Activated CD4-positive, alpha-beta T cell treated with anti-CD3 and anti-CD28 coated beads for 36 hours (primary cell): ENCODE results near the gene MAP1B. TPM values are rescaled to one million over a fixed set of nuclear protein-coding genes. Genes with fewer than 3 reads are reported as not detected.
"Not testable (repeated sequence)": the region's sequence is repeated elsewhere in the genome, so short reads cannot be mapped to it uniquely, and the experiment has no call there.

Experiments used
- ATAC-seq: fragments of 200-7000 bp; cut with Tn5 transposase; one replicate; pipeline ENCODE4 v1.10.0; 2021; ENCODE audit warnings: mild to moderate bottlenecking, moderate library complexity
- CTCF ChIA-PET: fragments of 350-600 bp; sonication (Branson Sonifier 250); formaldehyde crosslinking; loops from one replicate; lab custom pipeline; 2021; ENCODE audit warnings: antibody characterized with exemption; lab: Charles Lee
- POLR2A ChIA-PET: fragments of 350-600 bp; sonication (Branson Sonifier 250); formaldehyde crosslinking; loops from one replicate; lab custom pipeline; 2021; ENCODE audit warnings: antibody characterized with exemption, inconsistent platforms; lab: Charles Lee
- DNase-seq: peaks from one replicate; pipeline ENCODE4 v3.0.0-alpha.2; 2020
- H3K27ac Mint-ChIP-seq: one replicate; pipeline ENCODE4 v1.8.0; 2021; ENCODE audit warnings: mixed read lengths
- H3K27me3 Mint-ChIP-seq: one replicate; pipeline ENCODE4 v1.8.0; 2021; ENCODE audit warnings: mixed read lengths
- H3K36me3 Mint-ChIP-seq: one replicate; pipeline ENCODE4 v1.8.0; 2021; ENCODE audit warnings: low read depth, mixed read lengths
- H3K4me1 Mint-ChIP-seq: one replicate; pipeline ENCODE4 v1.8.0; 2021; ENCODE audit warnings: mixed read lengths
- H3K4me3 Mint-ChIP-seq: one replicate; pipeline ENCODE4 v1.8.0; 2021; ENCODE audit warnings: mild to moderate bottlenecking, moderate library complexity, mixed read lengths
- H3K9me3 Mint-ChIP-seq: one replicate; pipeline ENCODE4 v1.8.0; 2021; ENCODE audit warnings: low read depth, mixed read lengths
- intact Hi-C, 2 experiments: fragments of 100-400 bp; cut with DNase I in 1 of 2; cut with micrococcal nuclease in 1 of 2; formaldehyde crosslinking; loops; one replicate each; pipeline versions ENCODE4 v1.14.2 to v1.15.1; 2022 to 2024; cut with DNase I, micrococcal nuclease
- total RNA-seq, 2 experiments: library from RNA; stranded (reverse); gene quantifications; one replicate each; pipeline ENCODE4 v1.2.3, GENCODE V29; 2021

Gene MAP1B
- total RNA-seq, 2 experiments from 2014 or later: 0.16 to 0.26 TPM

DNA sequence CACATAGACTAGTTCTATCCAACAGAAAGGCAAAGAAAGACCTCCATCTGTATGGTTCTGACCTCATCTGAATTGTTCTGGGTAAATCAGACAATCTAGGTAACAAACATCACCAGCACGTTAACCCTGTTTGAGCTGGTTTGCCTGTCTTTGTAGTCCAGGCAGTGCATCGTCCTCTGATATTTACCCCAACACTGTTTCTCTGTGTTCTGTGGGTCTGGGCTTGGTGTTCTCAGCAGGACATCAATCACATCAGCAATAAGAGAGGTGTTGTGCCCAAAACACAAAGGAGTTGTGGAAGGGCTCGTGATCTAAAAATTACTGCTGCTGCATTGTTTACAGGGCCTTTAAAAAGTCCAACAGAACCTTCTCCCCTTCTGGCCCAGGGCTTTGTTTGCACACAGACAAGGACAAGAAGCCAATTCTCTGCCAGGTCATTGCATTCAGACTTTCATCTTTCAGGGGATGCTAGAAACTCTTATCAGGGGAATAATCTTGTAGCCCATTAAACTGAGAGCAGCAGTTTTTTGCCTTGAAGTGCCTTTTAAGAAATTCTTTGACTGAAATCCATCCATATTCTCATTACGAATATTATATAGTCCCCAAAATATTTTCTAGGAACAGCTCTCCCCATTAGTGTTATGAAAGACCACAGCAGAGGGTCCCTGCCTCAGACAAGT is 30.5 kb upstream of the MAP1B start:
- ATAC-seq: no peak
- no peaks in the 10 kb centered on the region for H3K9me3 Mint-ChIP-seq
- intact Hi-C loops: no loop called here
- CTCF ChIA-PET: no interaction called here
- no peak overlapping the region for H3K27ac Mint-ChIP-seq
- H3K4me1 Mint-ChIP-seq: no peaks in the 10 kb centered on the region
- no peak overlapping the region for H3K4me3 Mint-ChIP-seq
- DNase-seq: no peak
- peaks cover 20% of the 10 kb centered on the region for H3K27me3 Mint-ChIP-seq
- H3K36me3 Mint-ChIP-seq: no peaks in the 10 kb centered on the region
- POLR2A ChIA-PET: no interaction called here

DNA sequence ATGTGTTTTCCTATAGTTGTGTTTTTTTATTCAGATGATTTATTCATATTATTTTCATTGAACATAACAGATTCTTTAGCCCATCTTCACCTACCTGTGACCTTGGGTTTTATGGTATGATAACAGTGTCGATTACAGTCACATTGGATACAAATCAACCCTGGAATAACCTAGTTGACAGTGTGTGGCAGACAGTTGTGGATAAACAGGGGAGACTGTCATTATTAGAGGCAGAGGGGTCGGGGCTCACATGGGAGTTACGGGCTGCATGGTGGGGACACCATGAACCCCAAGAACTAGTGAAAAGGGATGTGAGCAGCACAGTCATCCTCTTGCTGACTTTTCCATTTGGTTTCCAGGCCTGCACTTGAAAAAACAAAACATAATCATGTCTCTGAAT is 29.9 kb upstream of the MAP1B start:
- DNase-seq: no peak
- intact Hi-C loops: no loop called here
- POLR2A ChIA-PET: no interaction called here
- CTCF ChIA-PET: no interaction called here
- H3K4me3 Mint-ChIP-seq: no peak overlapping the region
- no peak overlapping the region for H3K27ac Mint-ChIP-seq
- no peaks in the 10 kb centered on the region for H3K4me1 Mint-ChIP-seq
- H3K9me3 Mint-ChIP-seq: no peaks in the 10 kb centered on the region
- no peak for ATAC-seq
- no peaks in the 10 kb centered on the region for H3K36me3 Mint-ChIP-seq
- H3K27me3 Mint-ChIP-seq: peaks cover 26% of the 10 kb centered on the region

DNA sequence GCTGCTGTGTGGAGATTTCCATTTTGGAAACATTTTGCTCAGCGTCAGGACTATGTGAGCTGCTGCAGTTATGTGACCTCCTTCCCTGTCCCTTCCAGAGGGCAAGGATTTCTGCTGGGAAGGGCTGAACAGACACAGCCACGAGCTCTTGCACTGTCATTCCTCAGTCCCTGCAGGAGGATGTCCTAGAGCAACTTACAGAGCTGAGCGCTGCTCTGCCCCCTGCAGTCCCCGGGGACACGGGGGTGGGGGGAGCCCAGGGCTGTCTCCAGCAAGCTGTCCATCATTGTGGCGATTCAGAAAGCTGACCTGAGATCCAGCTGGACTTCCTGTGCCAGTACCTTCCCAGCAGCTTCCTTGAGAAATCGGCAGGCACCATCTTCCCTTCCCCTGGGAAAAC is 28.0 kb upstream of the MAP1B start:
- H3K36me3 Mint-ChIP-seq: no peaks in the 10 kb centered on the region
- H3K27ac Mint-ChIP-seq: no peak overlapping the region
- intact Hi-C loops: no loop called here
- peaks cover 36% of the 10 kb centered on the region for H3K27me3 Mint-ChIP-seq
- no peaks in the 10 kb centered on the region for H3K4me1 Mint-ChIP-seq
- ChIA-PET POLR2A (no interaction called here), CTCF (no interaction called here)
- DNase-seq (no peak), ATAC-seq (no peak)
- H3K4me3 Mint-ChIP-seq: no peak overlapping the region
- H3K9me3 Mint-ChIP-seq: no peaks in the 10 kb centered on the region

DNA sequence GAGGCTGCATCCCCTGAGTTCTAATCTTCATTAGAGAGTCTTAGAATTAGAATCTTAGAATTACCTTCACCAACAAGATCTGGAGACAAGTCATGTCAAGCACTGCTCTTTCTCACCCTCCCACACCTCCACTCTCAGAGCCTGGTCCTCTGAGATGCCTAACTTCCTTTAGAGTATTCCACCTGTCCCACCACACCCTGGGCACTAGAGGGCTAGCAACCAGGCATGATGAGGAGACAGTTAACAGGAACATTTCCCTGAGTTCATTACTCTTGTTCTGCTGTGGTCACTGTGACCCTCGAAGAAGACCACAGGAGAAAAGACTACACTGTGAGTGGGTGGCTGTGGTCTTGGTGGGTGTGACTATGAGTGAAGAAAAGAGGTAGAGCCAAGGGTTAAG is 25.2 kb upstream of the MAP1B start:
- ChIA-PET POLR2A (no interaction called here), CTCF (interaction anchor here (0.7 kb wide), 1 partner anchor 20 kb away, joined by 5 read pairs; no protein-coding TSS in a partner anchor)

DNA sequence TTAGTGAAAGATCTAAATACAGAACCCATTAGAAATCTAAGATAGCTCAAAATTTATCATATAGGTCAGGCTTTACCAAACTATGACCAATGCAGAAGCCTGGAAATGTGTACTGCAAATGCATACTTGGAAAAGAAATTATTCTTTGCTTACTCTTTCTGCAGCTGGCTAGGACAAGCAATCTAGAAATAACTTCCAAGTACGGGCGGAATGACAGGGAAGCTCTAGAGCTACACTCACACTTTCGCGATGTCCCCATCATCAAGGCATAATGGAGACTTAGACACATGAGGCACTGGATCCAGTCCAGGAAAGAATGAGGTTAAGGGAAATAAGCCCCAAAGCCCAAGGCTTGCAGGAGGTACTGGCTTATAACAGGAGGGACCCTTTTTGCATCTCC is 22.4 kb upstream of the MAP1B start:
- no peak overlapping the region for H3K4me3 Mint-ChIP-seq
- peaks cover 38% of the 10 kb centered on the region for H3K27me3 Mint-ChIP-seq
- POLR2A ChIA-PET: no interaction called here

More for the DNA sequence above, 25.2 kb upstream of the MAP1B start:
- DNase-seq: no peak
- H3K36me3 Mint-ChIP-seq: no peaks in the 10 kb centered on the region
- H3K27me3 Mint-ChIP-seq: peaks cover 41% of the 10 kb centered on the region
- H3K4me3 Mint-ChIP-seq: no peak overlapping the region
- no peaks in the 10 kb centered on the region for H3K9me3 Mint-ChIP-seq
- ATAC-seq: no peak
- H3K27ac Mint-ChIP-seq: no peak overlapping the region
- intact Hi-C loops: no loop called here
- no peaks in the 10 kb centered on the region for H3K4me1 Mint-ChIP-seq

DNA sequence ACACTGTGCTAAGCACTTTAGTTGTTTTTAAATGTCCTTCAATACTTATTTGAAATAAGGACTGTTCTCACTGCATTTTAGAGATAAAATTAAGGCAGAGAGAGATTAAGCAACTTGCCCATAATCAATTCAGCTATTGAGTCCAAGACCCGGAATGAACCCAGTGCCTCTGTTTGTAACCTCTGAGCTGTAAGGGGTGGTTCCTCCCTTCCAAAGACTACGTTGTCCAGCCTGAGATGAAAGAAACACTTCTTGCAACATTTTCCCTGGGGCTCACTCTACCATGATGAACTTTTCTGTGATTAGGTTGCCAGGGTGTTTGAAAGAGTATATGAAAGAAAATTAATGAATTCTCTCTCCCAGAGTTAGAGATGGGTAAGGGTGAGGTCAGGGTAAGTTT is 22.0 kb upstream of the MAP1B start:
- POLR2A ChIA-PET: interaction anchor here (0.6 kb wide), 1 partner anchor 267 kb away, joined by 3 read pairs; no protein-coding TSS in a partner anchor
- ATAC-seq (no peak), DNase-seq (no peak)
- CTCF ChIA-PET: interaction anchor here (0.7 kb wide), 1 partner anchor 38 kb away, joined by 3 read pairs; no protein-coding TSS in a partner anchor
- Mint-ChIP-seq H3K36me3 (no peaks in the 10 kb centered on the region), H3K9me3 (no peaks in the 10 kb centered on the region), H3K27ac (no peak overlapping the region), H3K4me3 (no peak overlapping the region), H3K27me3 (peaks cover 36% of the 10 kb centered on the region), H3K4me1 (no peaks in the 10 kb centered on the region)
- intact Hi-C loops: no loop called here

More for the DNA sequence above, 22.4 kb upstream of the MAP1B start:
- no peaks in the 10 kb centered on the region for H3K9me3 Mint-ChIP-seq
- H3K4me1 Mint-ChIP-seq: no peaks in the 10 kb centered on the region
- CTCF ChIA-PET: interaction anchor here (0.7 to 0.8 kb wide), 2 partner anchors 22 to 38 kb away, joined by 3 read pairs; no protein-coding TSS in a partner anchor
- no peak overlapping the region for H3K27ac Mint-ChIP-seq
- H3K36me3 Mint-ChIP-seq: no peaks in the 10 kb centered on the region
- intact Hi-C loops: no loop called here
- ATAC-seq (no peak), DNase-seq (no peak)

DNA sequence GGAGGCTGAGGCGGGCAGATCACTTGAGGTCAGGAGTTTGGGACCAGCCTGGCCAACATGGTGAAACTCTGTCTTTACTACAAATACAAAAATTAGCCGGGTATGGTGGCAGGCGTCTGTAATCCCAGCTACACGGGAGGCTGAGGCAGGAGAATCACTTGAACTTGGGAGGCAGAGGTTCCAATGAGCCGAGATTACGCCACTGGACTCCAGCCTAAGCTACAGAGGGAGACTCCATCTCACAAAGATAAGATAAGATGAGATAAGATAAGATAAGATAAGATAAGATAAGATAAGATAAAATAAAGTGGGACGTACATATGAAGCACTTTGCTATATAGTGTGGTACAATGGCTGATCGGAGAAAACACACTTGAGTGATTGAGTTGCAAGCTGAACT is 17.6 kb upstream of the MAP1B start:
- H3K4me3 Mint-ChIP-seq, H3K36me3 Mint-ChIP-seq, CTCF ChIA-PET, intact Hi-C loops, POLR2A ChIA-PET, ATAC-seq, H3K4me1 Mint-ChIP-seq, H3K27ac Mint-ChIP-seq, DNase-seq, H3K9me3 Mint-ChIP-seq: not testable (repeated sequence)
- H3K27me3 Mint-ChIP-seq: peaks cover 23% of the 10 kb centered on the region

DNA sequence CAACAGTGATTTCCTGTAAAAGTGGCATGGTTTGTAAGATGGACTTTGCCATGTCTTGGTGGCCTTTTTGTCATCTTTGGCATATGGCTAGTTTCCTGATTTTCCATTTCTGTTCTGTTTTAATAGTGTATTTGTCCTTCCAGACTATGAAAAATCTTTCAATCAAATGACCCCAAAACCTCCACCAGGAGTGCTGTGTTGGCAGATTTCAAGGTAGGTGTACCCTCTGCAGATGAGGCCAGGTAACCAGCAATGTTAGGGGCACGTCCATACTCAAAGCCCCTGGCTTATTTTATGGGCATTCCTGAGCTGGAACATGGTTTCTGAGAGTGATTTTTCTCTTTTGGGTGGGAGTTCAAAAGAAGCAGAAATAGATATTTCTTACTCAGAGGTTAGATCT is 15.2 kb upstream of the MAP1B start:
- H3K27me3 Mint-ChIP-seq: peaks cover 29% of the 10 kb centered on the region
- CTCF ChIA-PET: no interaction called here
- no peak overlapping the region for H3K27ac Mint-ChIP-seq
- H3K36me3 Mint-ChIP-seq: no peaks in the 10 kb centered on the region
- intact Hi-C loops: no loop called here
- H3K4me1 Mint-ChIP-seq: peaks cover 6% of the 10 kb centered on the region
- POLR2A ChIA-PET: no interaction called here
- ATAC-seq (no peak), DNase-seq (no peak)
- H3K4me3 Mint-ChIP-seq: no peak overlapping the region
- H3K9me3 Mint-ChIP-seq: no peaks in the 10 kb centered on the region

DNA sequence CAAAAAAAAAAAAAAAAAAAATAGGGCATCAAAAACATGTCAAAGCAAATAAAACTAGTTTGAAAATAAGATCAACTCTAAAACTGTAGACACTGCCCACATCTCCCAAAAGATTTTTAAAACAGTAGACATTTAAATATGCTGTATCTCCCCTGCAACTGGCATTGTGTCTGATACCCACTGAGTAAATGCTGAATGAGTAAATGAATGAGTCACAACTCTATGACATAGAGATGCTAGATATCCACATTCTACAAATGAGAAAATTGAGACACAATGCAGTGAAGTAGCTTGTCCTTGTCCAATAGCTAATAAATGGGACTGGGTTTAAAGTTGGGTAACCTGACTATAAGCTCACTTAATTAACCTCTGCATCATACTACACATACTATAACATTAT is 14.1 kb upstream of the MAP1B start:
- intact Hi-C loops: no loop called here
- no peak for DNase-seq
- Mint-ChIP-seq H3K27me3 (peaks cover 34% of the 10 kb centered on the region), H3K27ac (no peak overlapping the region), H3K4me1 (peaks cover 6% of the 10 kb centered on the region), H3K9me3 (no peaks in the 10 kb centered on the region), H3K36me3 (no peaks in the 10 kb centered on the region), H3K4me3 (no peak overlapping the region)
- CTCF ChIA-PET: no interaction called here
- POLR2A ChIA-PET: no interaction called here
- peak; percentile 60 for ATAC-seq

DNA sequence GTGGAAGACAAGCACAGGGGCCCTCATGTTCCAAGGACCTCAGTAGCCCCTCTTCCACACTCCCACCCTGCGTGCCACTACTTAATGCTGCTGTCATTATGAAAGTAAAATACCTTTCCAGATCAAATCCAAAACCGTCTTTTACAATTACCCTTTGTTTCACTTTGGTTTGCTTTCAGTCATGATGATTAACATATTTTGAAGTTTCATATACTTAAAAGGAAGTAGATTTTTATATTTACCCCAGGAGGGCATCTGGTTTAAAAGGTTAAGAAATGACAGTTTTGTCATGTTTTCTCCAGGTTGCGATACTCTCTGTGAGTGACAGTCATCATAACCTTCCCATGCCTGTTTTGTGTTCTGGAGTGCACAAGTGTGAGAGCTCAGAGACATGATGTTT is 13.5 kb upstream of the MAP1B start:
- Mint-ChIP-seq H3K9me3 (no peaks in the 10 kb centered on the region), H3K27ac (no peak overlapping the region), H3K4me1 (peaks cover 6% of the 10 kb centered on the region), H3K4me3 (no peak overlapping the region), H3K27me3 (peaks cover 30% of the 10 kb centered on the region), H3K36me3 (no peaks in the 10 kb centered on the region)
- ChIA-PET CTCF (no interaction called here), POLR2A (no interaction called here)
- ATAC-seq (peak; percentile 47), DNase-seq (no peak)
- intact Hi-C loops: no loop called here

DNA sequence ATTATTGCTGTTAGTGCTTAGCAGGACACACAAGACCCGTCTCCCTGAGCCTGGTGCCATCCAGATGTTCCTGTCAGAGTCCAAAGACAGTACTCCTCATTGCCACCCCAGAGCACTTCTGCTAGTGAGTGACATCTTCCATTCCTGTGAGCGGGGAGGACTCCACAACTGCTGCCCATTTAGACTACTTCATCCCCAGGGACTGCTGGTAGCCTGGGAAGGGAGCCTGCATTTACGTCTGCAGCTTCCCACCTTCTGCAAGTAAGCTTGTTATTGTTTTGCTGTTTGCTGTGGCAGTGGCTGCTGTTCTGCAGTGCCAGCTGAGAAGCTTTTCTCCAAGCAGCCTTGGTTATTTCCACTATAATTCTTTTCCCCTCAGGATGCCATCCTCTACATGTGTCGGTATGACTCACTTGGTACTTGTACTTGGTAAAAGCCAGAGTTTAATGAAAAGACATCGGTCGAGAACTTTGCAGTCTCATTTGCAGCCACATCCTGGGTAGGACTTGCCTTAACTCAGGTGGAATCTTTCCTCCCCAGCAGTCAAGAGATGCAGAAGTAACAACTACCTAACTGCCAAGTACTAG is 10.6 kb upstream of the MAP1B start:
- DNase-seq: no peak
- Mint-ChIP-seq H3K4me3 (no peak overlapping the region), H3K36me3 (no peaks in the 10 kb centered on the region), H3K27me3 (peaks cover 40% of the 10 kb centered on the region), H3K9me3 (no peaks in the 10 kb centered on the region), H3K4me1 (peaks cover 6% of the 10 kb centered on the region), H3K27ac (no peak overlapping the region)
- ChIA-PET CTCF (no interaction called here), POLR2A (no interaction called here)
- intact Hi-C loops: no loop called here
- no peak for ATAC-seq

DNA sequence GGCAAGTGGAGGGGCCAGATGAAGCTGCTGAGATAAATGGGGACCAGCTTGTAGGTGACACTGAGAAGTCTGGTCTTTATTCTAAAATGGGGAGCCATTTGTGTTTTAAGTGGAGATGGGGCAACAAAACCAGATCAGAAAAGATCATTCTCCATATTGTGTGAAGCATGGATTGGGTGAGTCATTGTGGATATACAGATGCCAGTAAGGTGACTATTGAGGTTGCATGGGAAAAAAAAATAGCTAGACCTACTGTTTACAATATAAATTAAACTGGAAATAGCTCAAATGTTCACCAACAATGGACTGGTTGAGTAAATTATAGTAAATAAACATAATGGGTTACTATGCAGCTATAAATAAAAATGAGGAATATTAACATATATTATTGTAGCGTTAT is 5.4 kb upstream of the MAP1B start:
- ATAC-seq (no peak), DNase-seq (no peak)
- no peak overlapping the region for H3K4me3 Mint-ChIP-seq
- peaks cover 2% of the 10 kb centered on the region for H3K4me1 Mint-ChIP-seq
- no peaks in the 10 kb centered on the region for H3K36me3 Mint-ChIP-seq
- no peaks in the 10 kb centered on the region for H3K9me3 Mint-ChIP-seq
- peaks cover 50% of the 10 kb centered on the region for H3K27me3 Mint-ChIP-seq
- H3K27ac Mint-ChIP-seq: no peak overlapping the region
- ChIA-PET POLR2A (no interaction called here), CTCF (interaction anchor here (0.6 kb wide), 1 partner anchor 20 kb away, joined by 5 read pairs; no protein-coding TSS in a partner anchor)
- intact Hi-C loops: no loop called here
